ENCODE results near the gene SYCE1L.

GRCh38 chr16:77157346-77158058 is 41.7 kb upstream of the SYCE1L start:
- TF ChIP-seq CTCF (IDR thresholded peaks at IDR 0.05): no peak
- TF ChIP-seq POLR2A (IDR thresholded peaks at IDR 0.05): no peak
- TF ChIP-seq POLR2AphosphoS5 (IDR thresholded peaks at IDR 0.05; ENCODE audit: insufficient read depth in 1 of 2, low read depth in 1 of 2): no peak

All from vagina (tissue), 2 donors.